Left renal pelvis (tissue), 4 donors: ENCODE results near the gene UNC13B. TPM values are rescaled to one million over a fixed set of nuclear protein-coding genes. Genes with fewer than 3 reads are reported as not detected.
"Not testable (repeated sequence)": the region's sequence is repeated elsewhere in the genome, so short reads cannot be mapped to it uniquely, and the experiment has no call there.

Experiments used
- DNase-seq, 4 donors: peaks; one replicate each; pipeline ENCODE4 v3.0.0-alpha.2; 2013; ENCODE audit warnings: low read depth in 4 of 4, low spot score in 3 of 4
- polyA plus RNA-seq, 4 donors: library from polyadenylated mRNA; unstranded; fragments of 120-200 nt; gene quantifications; one replicate each; pipeline ENCODE4 v1.2.1, GENCODE V29; 2013; ENCODE audit not compliant: insufficient read length in 4 of 4

Gene UNC13B
- polyA plus RNA-seq, 4 donors = 11.0 to 27.5 (median 25.7) TPM

- peak in 1 of 4 donors; percentile 10 for DNase-seq
Observed at GRCh38 chr9:35162605-35163315, 951 bp downstream of the UNC13B start.

GRCh38 chr9:35163413-35163812, 1.6 kb downstream of the UNC13B start:
- no peak for DNase-seq

GRCh38 chr9:35164711-35165110, 2.9 kb downstream of the UNC13B start:
- no peak for DNase-seq

- DNase-seq = not testable (repeated sequence)
Observed at GRCh38 chr9:35167429-35167828, 5.6 kb downstream of the UNC13B start.

- DNase-seq = no peak
Observed at GRCh38 chr9:35168963-35169362, 7.2 kb downstream of the UNC13B start.

GRCh38 chr9:35172878-35173277, 11.1 kb downstream of the UNC13B start:
- DNase-seq = no peak

GRCh38 chr9:35177520-35177919, 15.7 kb downstream of the UNC13B start:
- no peak for DNase-seq

- no peak for DNase-seq
Observed at GRCh38 chr9:35179347-35180280, 17.8 kb downstream of the UNC13B start.

GRCh38 chr9:35180801-35181200, 19.0 kb downstream of the UNC13B start:
- DNase-seq = no peak

- DNase-seq = not testable (repeated sequence)
Observed at GRCh38 chr9:35182401-35182800, 20.6 kb downstream of the UNC13B start.

GRCh38 chr9:35182996-35183754, 21.4 kb downstream of the UNC13B start:
- DNase-seq = not testable (repeated sequence)

GRCh38 chr9:35183755-35184480, 22.1 kb downstream of the UNC13B start:
- DNase-seq = not testable (repeated sequence)

GRCh38 chr9:35186524-35186923, 24.7 kb downstream of the UNC13B start:
- DNase-seq = no peak

GRCh38 chr9:35190203-35190602, 28.4 kb downstream of the UNC13B start:
- no peak for DNase-seq

- DNase-seq = no peak
Observed at GRCh38 chr9:35191105-35191504, 29.3 kb downstream of the UNC13B start.

GRCh38 chr9:35193762-35194161, 32.0 kb downstream of the UNC13B start:
- no peak for DNase-seq

- DNase-seq = no peak
Observed at GRCh38 chr9:35195683-35196082, 33.9 kb downstream of the UNC13B start.

- DNase-seq = no peak
Observed at GRCh38 chr9:35198191-35198590, 36.4 kb downstream of the UNC13B start.

GRCh38 chr9:35203528-35203927, 41.7 kb downstream of the UNC13B start:
- DNase-seq = no peak

- no peak for DNase-seq
Observed at GRCh38 chr9:35205340-35205739, 43.5 kb downstream of the UNC13B start.
